Caco-2 (cell line): ENCODE measurements around the gene SLITRK3. TPM values are rescaled to one million over a fixed set of nuclear protein-coding genes. Genes with fewer than 3 reads are reported as not detected.

Source experiments
- BruUV-seq: library from RNA; stranded (reverse); fragments of 400-500 nt; replicated peaks from 2 replicates; lab custom pipeline; 2021; lab: Mats Ljungman, UMichigan
- CTCF ChIA-PET: fragments of 300-600 bp; sonication (Branson Sonifier 250); formaldehyde crosslinking; loops from one replicate; lab custom pipeline; 2022; ENCODE audit warnings: antibody characterized with exemption; lab: Charles Lee
- POLR2A ChIA-PET: fragments of 300-600 bp; sonication (Branson Sonifier 250); formaldehyde crosslinking; loops from one replicate; lab custom pipeline; 2022; ENCODE audit warnings: antibody characterized with exemption; lab: Charles Lee
- DNase-seq, 2 experiments: peaks; one replicate each; pipeline versions ENCODE4 v3.0.0 to v3.0.0-alpha.2; 2020 to 2022
- H3K27me3 ChIP-seq: replicated peaks from 2 replicates; pipeline ENCODE4 v1.6.0; 2011; ENCODE audit warnings: low read length; ENCODE audit not compliant: control insufficient read depth, insufficient read depth
- H3K36me3 ChIP-seq: 2 replicates; pipeline ENCODE4 v1.5.1; 2011; ENCODE audit warnings: low read length; ENCODE audit not compliant: control insufficient read depth, insufficient read depth
- H3K4me1 ChIP-seq: fragments of 250-450 bp; sonication (Bioruptor Pico); 2 replicates; pipeline ENCODE4 v1.5.1; 2020; ENCODE audit warnings: mild to moderate bottlenecking
- H3K4me3 ChIP-seq: 2 replicates; pipeline ENCODE4 v1.5.1; 2011; ENCODE audit warnings: low read depth, mild to moderate bottlenecking, control low read depth, low read length
- H3K9me3 ChIP-seq: fragments of 250-450 bp; sonication (Bioruptor Pico); 2 replicates; pipeline ENCODE4 v1.5.1; 2020; ENCODE audit warnings: mild to moderate bottlenecking, moderate library complexity
- H3K27ac Mint-ChIP-seq: one replicate; pipeline ENCODE4 v1.8.0; 2022; ENCODE audit warnings: mixed read lengths; ENCODE audit not compliant: unreplicated experiment
- H3K27me3 Mint-ChIP-seq: one replicate; pipeline ENCODE4 v1.8.0; 2022; ENCODE audit warnings: mixed read lengths; ENCODE audit not compliant: insufficient read depth, unreplicated experiment
- H3K36me3 Mint-ChIP-seq: one replicate; pipeline ENCODE4 v1.8.0; 2022; ENCODE audit warnings: mild to moderate bottlenecking, mixed read lengths; ENCODE audit not compliant: insufficient read depth, unreplicated experiment
- H3K4me1 Mint-ChIP-seq: one replicate; pipeline ENCODE4 v1.8.0; 2022; ENCODE audit warnings: low read depth, mixed read lengths; ENCODE audit not compliant: unreplicated experiment
- H3K4me3 Mint-ChIP-seq: one replicate; pipeline ENCODE4 v1.8.0; 2022; ENCODE audit warnings: mild to moderate bottlenecking, moderate library complexity, mixed read lengths; ENCODE audit not compliant: unreplicated experiment
- H3K9me3 Mint-ChIP-seq: one replicate; pipeline ENCODE4 v1.8.0; 2022; ENCODE audit warnings: mixed read lengths; ENCODE audit not compliant: unreplicated experiment
- intact Hi-C: fragments of 100-400 bp; cut with micrococcal nuclease; formaldehyde crosslinking; loops from one replicate; pipeline ENCODE4 v1.10.0; 2022; ENCODE audit not compliant: unreplicated experiment
- total RNA-seq: library from RNA; stranded (reverse); gene quantifications from 2 replicates; pipeline ENCODE4 v1.2.3, GENCODE V29; 2022
- TF ChIP-seq, protein P1 (sequence below), 2 experiments: fragments of 200-600 bp in 1 of 2; IDR thresholded peaks; 1 replicate in 1 of 2; 2 replicates in 1 of 2; pipeline versions ENCODE4 v1.5.1 to v1.8.0; 2011 to 2022; ENCODE audit warnings: antibody characterized with exemption in 1 of 2, control low read depth in 1 of 2, inconsistent platforms in 1 of 2, low read depth in 1 of 2, low read length in 1 of 2, mild to moderate bottlenecking in 1 of 2, moderate library complexity in 1 of 2; ENCODE audit not compliant: insufficient read depth in 1 of 2, severe bottlenecking in 1 of 2, unreplicated experiment in 1 of 2

The SLITRK3 gene
- total RNA-seq, 1 experiment from 2014 or later, result not detected

DNA sequence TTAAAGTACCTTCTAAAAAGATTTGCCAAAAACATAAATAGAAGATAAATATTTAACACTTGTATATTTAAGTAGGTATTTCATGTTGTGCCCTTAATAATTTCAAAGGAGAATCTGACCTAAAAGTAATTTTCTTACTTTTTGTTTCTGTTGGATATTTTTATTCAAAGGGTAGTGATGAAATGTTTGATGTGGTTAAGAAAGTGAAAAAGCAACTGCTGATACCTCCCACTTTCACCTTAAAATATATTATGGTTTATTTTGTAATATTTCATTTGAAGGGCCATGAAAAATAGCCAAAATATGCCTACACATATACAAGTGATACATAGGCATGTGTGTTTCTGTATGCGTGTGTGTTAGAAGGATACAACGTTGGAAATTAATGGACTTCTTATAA is 5.8 kb upstream of the SLITRK3 start:
- ChIA-PET POLR2A (no interaction called here), CTCF (no interaction called here)
- Mint-ChIP-seq H3K27ac (no peak overlapping the region), H3K36me3 (no peaks in the 10 kb centered on the region), H3K27me3 (peaks cover 3% of the 10 kb centered on the region), H3K4me3 (no peak overlapping the region), H3K9me3 (no peaks in the 10 kb centered on the region), H3K4me1 (peaks cover 6% of the 10 kb centered on the region)
- H3K27me3 ChIP-seq, result no peaks in the 10 kb centered on the region
- BruUV-seq, result no TSS peak
- no peaks in the 10 kb centered on the region for H3K4me1 ChIP-seq
- TF ChIP-seq, protein P1, sequence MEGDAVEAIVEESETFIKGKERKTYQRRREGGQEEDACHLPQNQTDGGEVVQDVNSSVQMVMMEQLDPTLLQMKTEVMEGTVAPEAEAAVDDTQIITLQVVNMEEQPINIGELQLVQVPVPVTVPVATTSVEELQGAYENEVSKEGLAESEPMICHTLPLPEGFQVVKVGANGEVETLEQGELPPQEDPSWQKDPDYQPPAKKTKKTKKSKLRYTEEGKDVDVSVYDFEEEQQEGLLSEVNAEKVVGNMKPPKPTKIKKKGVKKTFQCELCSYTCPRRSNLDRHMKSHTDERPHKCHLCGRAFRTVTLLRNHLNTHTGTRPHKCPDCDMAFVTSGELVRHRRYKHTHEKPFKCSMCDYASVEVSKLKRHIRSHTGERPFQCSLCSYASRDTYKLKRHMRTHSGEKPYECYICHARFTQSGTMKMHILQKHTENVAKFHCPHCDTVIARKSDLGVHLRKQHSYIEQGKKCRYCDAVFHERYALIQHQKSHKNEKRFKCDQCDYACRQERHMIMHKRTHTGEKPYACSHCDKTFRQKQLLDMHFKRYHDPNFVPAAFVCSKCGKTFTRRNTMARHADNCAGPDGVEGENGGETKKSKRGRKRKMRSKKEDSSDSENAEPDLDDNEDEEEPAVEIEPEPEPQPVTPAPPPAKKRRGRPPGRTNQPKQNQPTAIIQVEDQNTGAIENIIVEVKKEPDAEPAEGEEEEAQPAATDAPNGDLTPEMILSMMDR (IDR thresholded peaks at IDR 0.05; ENCODE audit: insufficient read depth in 1 of 2, low read depth in 1 of 2, low read length in 1 of 2, severe bottlenecking in 1 of 2, unreplicated experiment in 1 of 2), result no peak
- no peak for DNase-seq
- no peaks in the 10 kb centered on the region for H3K9me3 ChIP-seq
- H3K4me3 ChIP-seq, result no peak overlapping the region
- H3K36me3 ChIP-seq, result no peaks in the 10 kb centered on the region
- intact Hi-C loops, result no loop called here

DNA sequence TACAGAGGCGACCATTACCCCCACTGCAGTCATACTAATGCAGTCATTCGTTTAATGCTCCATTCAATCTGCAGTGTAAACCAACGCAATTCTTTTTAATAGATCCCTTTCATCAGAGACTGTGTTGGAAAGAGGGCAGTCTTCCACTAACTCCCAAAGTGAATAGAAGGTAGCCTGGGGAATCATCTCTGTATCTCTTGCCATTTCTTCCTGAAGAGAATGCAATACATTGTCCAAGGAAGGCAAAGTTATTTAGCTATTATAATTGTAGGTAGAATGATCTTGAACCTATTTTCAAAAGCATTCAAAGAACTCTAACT is 1.3 kb upstream of the SLITRK3 start:
- CTCF ChIA-PET, result no interaction called here
- POLR2A ChIA-PET, result no interaction called here
- intact Hi-C loops, result no loop called here
- BruUV-seq, result no TSS peak
- TF ChIP-seq, protein P1 (IDR thresholded peaks at IDR 0.05; ENCODE audit: insufficient read depth in 1 of 2, low read depth in 1 of 2, low read length in 1 of 2, severe bottlenecking in 1 of 2, unreplicated experiment in 1 of 2), result no peak
- no peak overlapping the region for H3K27ac Mint-ChIP-seq
- H3K36me3 Mint-ChIP-seq, result no peaks in the 10 kb centered on the region
- H3K27me3 Mint-ChIP-seq, result peaks cover 22% of the 10 kb centered on the region
- Histone ChIP-seq H3K9me3 (no peaks in the 10 kb centered on the region), H3K36me3 (no peaks in the 10 kb centered on the region), H3K27me3 (no peaks in the 10 kb centered on the region), H3K4me1 (no peaks in the 10 kb centered on the region), H3K4me3 (no peak overlapping the region)
- no peaks in the 10 kb centered on the region for H3K9me3 Mint-ChIP-seq
- no peak for DNase-seq
- no peaks in the 10 kb centered on the region for H3K4me1 Mint-ChIP-seq
- peak overlapping the region; percentile 75 for H3K4me3 Mint-ChIP-seq

DNA sequence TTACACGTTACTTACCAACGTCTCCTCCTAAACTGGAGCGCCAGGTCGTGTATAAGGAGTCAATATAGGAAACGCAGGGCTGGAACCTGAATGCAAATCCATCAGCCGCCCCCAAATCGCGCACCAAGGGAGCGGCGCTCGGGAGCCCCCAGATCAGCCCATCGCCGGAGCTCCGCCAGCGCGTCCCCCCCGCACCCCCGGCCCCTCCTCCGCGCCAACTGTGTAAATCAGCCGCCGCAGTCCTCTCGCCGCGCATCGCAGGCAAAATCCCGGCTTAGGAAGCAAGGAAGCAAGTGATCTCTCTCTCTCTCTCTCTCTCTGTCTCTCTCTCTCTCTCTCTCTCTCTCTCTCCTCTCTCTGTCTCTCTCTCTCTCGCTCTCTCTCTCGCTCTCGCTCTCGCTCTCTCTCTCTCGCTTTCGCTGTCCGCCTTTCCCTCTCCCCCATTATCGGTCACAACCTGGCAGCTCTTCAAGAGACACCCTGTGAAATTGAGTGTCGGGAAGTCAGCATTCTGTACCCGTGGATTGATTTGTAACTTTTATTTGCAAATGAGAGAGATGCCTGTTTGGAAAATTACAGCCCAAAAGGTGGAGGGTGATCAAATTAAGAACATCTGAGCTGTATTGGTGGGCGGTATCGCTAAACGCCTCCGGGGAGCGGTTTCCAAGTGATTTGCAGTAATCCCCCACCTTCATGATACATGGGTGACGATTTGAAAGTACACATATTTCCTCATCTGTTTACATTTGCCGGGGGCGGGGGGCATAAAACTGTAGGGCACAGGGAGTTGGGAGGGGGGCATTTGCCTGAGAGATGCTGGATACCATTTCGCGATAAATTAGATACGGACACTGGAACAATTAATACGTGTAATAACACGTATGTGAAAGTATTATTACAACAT is 645 bp upstream of the SLITRK3 start:
- H3K27me3 Mint-ChIP-seq, result peaks cover 22% of the 10 kb centered on the region
- H3K4me1 Mint-ChIP-seq, result no peaks in the 10 kb centered on the region
- H3K4me3 Mint-ChIP-seq, result peak overlapping the region; percentile 75
- Histone ChIP-seq H3K9me3 (no peaks in the 10 kb centered on the region), H3K36me3 (no peaks in the 10 kb centered on the region), H3K27me3 (no peaks in the 10 kb centered on the region), H3K4me3 (peak overlapping the region; percentile 33), H3K4me1 (no peaks in the 10 kb centered on the region)
- no peak overlapping the region for H3K27ac Mint-ChIP-seq
- TF ChIP-seq, protein P1 (IDR thresholded peaks at IDR 0.05; ENCODE audit: insufficient read depth in 1 of 2, low read depth in 1 of 2, low read length in 1 of 2, severe bottlenecking in 1 of 2, unreplicated experiment in 1 of 2), result no peak
- H3K9me3 Mint-ChIP-seq, result no peaks in the 10 kb centered on the region
- ChIA-PET CTCF (no interaction called here), POLR2A (no interaction called here)
- BruUV-seq, result no TSS peak
- H3K36me3 Mint-ChIP-seq, result no peaks in the 10 kb centered on the region
- DNase-seq, result no peak
- intact Hi-C loops, result no loop called here
